Spleen (tissue), 11 donors: Measurements from ENCODE around the gene UBASH3B. TPM values are rescaled to one million over a fixed set of nuclear protein-coding genes. Genes with fewer than 3 reads are reported as not detected.

Experiments used
- DNase-seq: peaks from one replicate; pipeline ENCODE4 v3.0.0-alpha.2; 2020
- H3K27ac ChIP-seq, 8 donors: fragments of 200-600 bp; sonication (generic) in 7 of 8; 1 replicate in 4 of 8; 2 replicates in 4 of 8; pipeline versions ENCODE4 v1.5.0 to v1.8.0; 2016 to 2021; ENCODE audit warnings: inconsistent platforms in 4 of 8, mild to moderate bottlenecking in 4 of 8, moderate library complexity in 1 of 8
- H3K27me3 ChIP-seq, 7 donors: fragments of 200-600 bp; sonication (generic) in 6 of 7; replicated peaks in 1 of 7; 1 replicate in 4 of 7; 2 replicates in 3 of 7; pipeline versions ENCODE4 v1.5.0 to v1.8.0; 2016 to 2021; ENCODE audit warnings: inconsistent platforms in 3 of 7, mild to moderate bottlenecking in 1 of 7
- H3K36me3 ChIP-seq, 6 donors: fragments of 200-600 bp; sonication (generic) in 5 of 6; 1 replicate in 4 of 6; 2 replicates in 2 of 6; pipeline versions ENCODE4 v1.5.0 to v1.8.0; 2016 to 2021; ENCODE audit warnings: inconsistent platforms in 2 of 6
- H3K4me1 ChIP-seq, 6 donors: fragments of 200-600 bp; sonication (generic) in 5 of 6; 1 replicate in 3 of 6; 2 replicates in 3 of 6; pipeline versions ENCODE4 v1.5.0 to v1.8.0; 2016 to 2021; ENCODE audit warnings: inconsistent platforms in 3 of 6
- H3K4me3 ChIP-seq, 8 donors: fragments of 200-600 bp; sonication (generic) in 7 of 8; 1 replicate in 4 of 8; 2 replicates in 4 of 8; pipeline versions ENCODE4 v1.5.0 to v1.8.0; 2016 to 2021; ENCODE audit warnings: inconsistent platforms in 4 of 8, mild to moderate bottlenecking in 4 of 8, moderate library complexity in 2 of 8
- H3K9me3 ChIP-seq, 8 donors: fragments of 200-600 bp; sonication (generic) in 7 of 8; 1 replicate in 4 of 8; 2 replicates in 4 of 8; pipeline versions ENCODE4 v1.5.0 to v1.8.0; 2016 to 2021; ENCODE audit warnings: inconsistent platforms in 4 of 8
- POLR2A ChIP-seq, 3 donors: fragments of 450-650 bp; IDR thresholded peaks; one replicate each; pipeline ENCODE4 v1.5.1; 2017; ENCODE audit warnings: antibody characterized with exemption in 3 of 3, mild to moderate bottlenecking in 1 of 3
- POLR2AphosphoS5 ChIP-seq, 3 donors: sonication (generic); formaldehyde crosslinking; IDR thresholded peaks; one replicate each; pipeline ENCODE4 v1.5.1; 2017; ENCODE audit warnings: antibody characterized with exemption in 3 of 3
- WGBS, 5 donors: extraction: QIAGEN DNeasy Blood & Tissue Kit in 3 of 5; methylation state at CpG; one replicate each; pipeline versions ENCODE4 v1.1.5 to v1.1.7; 2013 to 2018; 5-methylcytosine and 5-hydroxymethylcytosine counted together
- intact Hi-C: fragments of 100-400 bp; cut with DNase I; formaldehyde crosslinking; loops from one replicate; pipeline ENCODE4 v1.15.0; 2023; ENCODE audit warnings: low total_unique reads
- polyA plus RNA-seq, 3 donors: library from polyadenylated mRNA; stranded (reverse); fragments of 200-250 nt; gene quantifications; one replicate each; pipeline ENCODE4 v1.2.1, GENCODE V29; 2013
- total RNA-seq, 7 donors: library from RNA; depleted of rRNA in 3 of 7; stranded (reverse); fragments of >200 nt in 3 of 7; fragmentation: NEBNext Ultra II Directional in 4 of 7; extraction: Animal tissue kit (Norgen Biotek cat#: 25700) in 4 of 7; gene quantifications; one replicate each; pipeline versions ENCODE4 v1.1.0 to v1.2.1, GENCODE V29; 2016 to 2021
- TF ChIP-seq, protein P1 (sequence below), 11 experiments: fragments of 200-600 bp in 7 of 11; fragments of 450-650 bp in 4 of 11; sonication (generic) in 4 of 11; IDR thresholded peaks in 8 of 11; conservative IDR thresholded peaks in 3 of 11; 1 replicate in 7 of 11; 2 replicates in 4 of 11; pipeline versions ENCODE4 v1.4.0 to v1.8.0; 2016 to 2021; ENCODE audit warnings: antibody characterized with exemption in 11 of 11, inconsistent platforms in 4 of 11, mild to moderate bottlenecking in 1 of 11
- donor health status: healthy with polysubstance abuse.
- donor health status: DM: no; HTN: no; CAD: no; lungs with moderate emphysema.
- donor health status: DM: no; HTN: no; CAD: no.
- donor health status: Bipolar disorder and iron deficiency.
- donor health status: healthy.
- donor health status: DM: no; HTN: no; CAD: no.
- donor health status: DM: yes; HTN: yes; CAD: no.

UBASH3B gene
- total and polyA plus RNA-seq, 10 donors = 4.4 to 190 (median 77.9) TPM

DNA sequence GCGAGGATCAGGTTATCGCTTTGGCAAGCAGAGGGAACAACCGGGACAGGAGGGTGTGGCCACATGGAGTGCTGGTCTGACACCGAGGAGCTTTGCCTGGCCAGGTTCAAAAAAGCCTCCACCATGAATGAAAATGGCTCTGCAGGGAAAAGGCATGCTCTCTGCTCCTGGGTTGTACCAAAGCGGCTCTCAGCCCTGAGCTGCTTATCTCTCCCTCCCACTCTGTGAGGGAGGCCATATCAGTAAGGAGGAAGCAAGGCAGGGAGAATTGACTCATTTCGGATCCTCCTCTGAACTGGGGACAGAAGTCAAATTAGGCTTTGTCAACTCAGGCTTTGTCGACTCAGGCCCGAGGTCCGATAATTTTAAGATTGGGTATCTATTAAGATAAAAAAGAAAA lies 99.9 kb downstream of the UBASH3B start:
- intact Hi-C loops = loop anchor here (5.0 kb wide), 1 partner anchor 123 kb away; no protein-coding TSS in a partner anchor
- H3K4me1 ChIP-seq = peaks cover 26 to 97% (median 55%) of the 10 kb centered on the region in 6 donors
- peaks cover 0 to 6% (median 0%) of the 10 kb centered on the region in 6 donors for H3K36me3 ChIP-seq
- H3K4me3 ChIP-seq = no peak overlapping the region
- no peaks in the 10 kb centered on the region for H3K27me3 ChIP-seq
- H3K27ac ChIP-seq = peak overlapping the region in 7 of 8 donors; percentile 29 to 75 (median 70)
- TF ChIP-seq, protein P1, sequence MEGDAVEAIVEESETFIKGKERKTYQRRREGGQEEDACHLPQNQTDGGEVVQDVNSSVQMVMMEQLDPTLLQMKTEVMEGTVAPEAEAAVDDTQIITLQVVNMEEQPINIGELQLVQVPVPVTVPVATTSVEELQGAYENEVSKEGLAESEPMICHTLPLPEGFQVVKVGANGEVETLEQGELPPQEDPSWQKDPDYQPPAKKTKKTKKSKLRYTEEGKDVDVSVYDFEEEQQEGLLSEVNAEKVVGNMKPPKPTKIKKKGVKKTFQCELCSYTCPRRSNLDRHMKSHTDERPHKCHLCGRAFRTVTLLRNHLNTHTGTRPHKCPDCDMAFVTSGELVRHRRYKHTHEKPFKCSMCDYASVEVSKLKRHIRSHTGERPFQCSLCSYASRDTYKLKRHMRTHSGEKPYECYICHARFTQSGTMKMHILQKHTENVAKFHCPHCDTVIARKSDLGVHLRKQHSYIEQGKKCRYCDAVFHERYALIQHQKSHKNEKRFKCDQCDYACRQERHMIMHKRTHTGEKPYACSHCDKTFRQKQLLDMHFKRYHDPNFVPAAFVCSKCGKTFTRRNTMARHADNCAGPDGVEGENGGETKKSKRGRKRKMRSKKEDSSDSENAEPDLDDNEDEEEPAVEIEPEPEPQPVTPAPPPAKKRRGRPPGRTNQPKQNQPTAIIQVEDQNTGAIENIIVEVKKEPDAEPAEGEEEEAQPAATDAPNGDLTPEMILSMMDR (IDR thresholded peaks at IDR 0.05 in 8 of 11, conservative IDR thresholded peaks at IDR 0.05 in 3 of 11) = no peak
- TF ChIP-seq POLR2AphosphoS5 (IDR thresholded peaks at IDR 0.05) = peak in 1 of 3 donors; percentile 57
- DNase-seq = no peak
- no peaks in the 10 kb centered on the region for H3K9me3 ChIP-seq
- WGBS, 5 donors = 54 to 72% (median 66%) methylated on average over 9 of the region's 9 CpGs

- Histone ChIP-seq H3K9me3 (no peaks in the 10 kb centered on the region), H3K4me3 (no peak overlapping the region), H3K36me3 (peaks cover 0 to 3% (median 0%) of the 10 kb centered on the region in 6 donors), H3K27ac (peak overlapping the region in 7 of 8 donors; percentile 29 to 75 (median 70)), H3K4me1 (peaks cover 26 to 92% (median 55%) of the 10 kb centered on the region in 6 donors), H3K27me3 (no peaks in the 10 kb centered on the region)
- 50 to 71% (median 66%) methylated on average over 5 of the region's 5 CpGs for WGBS, 5 donors
- TF ChIP-seq POLR2A (IDR thresholded peaks at IDR 0.05) (no peak), POLR2AphosphoS5 (IDR thresholded peaks at IDR 0.05) (no peak)
- TF ChIP-seq, protein P1 (IDR thresholded peaks at IDR 0.05 in 8 of 11, conservative IDR thresholded peaks at IDR 0.05 in 3 of 11) = no peak
- intact Hi-C loops = loop anchor here (5.0 kb wide), 1 partner anchor 124 kb away; no protein-coding TSS in a partner anchor
- DNase-seq = no peak
Observed at GRCh38 chr11:122755941-122756340, 100.4 kb downstream of the UBASH3B start.

GRCh38 chr11:122756417-122756816 lies 100.9 kb downstream of the UBASH3B start:
- peak overlapping the region in 7 of 8 donors; percentile 29 to 75 (median 70) for H3K27ac ChIP-seq
- no peaks in the 10 kb centered on the region for H3K27me3 ChIP-seq
- H3K9me3 ChIP-seq = no peaks in the 10 kb centered on the region
- H3K4me3 ChIP-seq = no peak overlapping the region
- H3K4me1 ChIP-seq = peaks cover 26 to 87% (median 53%) of the 10 kb centered on the region in 6 donors
- TF ChIP-seq, protein P1 (IDR thresholded peaks at IDR 0.05 in 8 of 11, conservative IDR thresholded peaks at IDR 0.05 in 3 of 11) = peak; percentile 33 to 85 (median 71)
- peak in 2 of 3 donors; percentile 35 to 66 for TF ChIP-seq POLR2AphosphoS5 (IDR thresholded peaks at IDR 0.05)
- no peak for TF ChIP-seq POLR2A (IDR thresholded peaks at IDR 0.05)
- no peaks in the 10 kb centered on the region for H3K36me3 ChIP-seq
- intact Hi-C loops = loop anchor here (5.0 kb wide), 1 partner anchor 124 kb away; no protein-coding TSS in a partner anchor
- peak; percentile 92 for DNase-seq

GRCh38 chr11:122757201-122757600 lies 101.7 kb downstream of the UBASH3B start:
- H3K36me3 ChIP-seq = no peaks in the 10 kb centered on the region
- H3K27ac ChIP-seq = peak overlapping the region in 3 of 8 donors; percentile 70 to 73 (median 72)
- intact Hi-C loops = loop anchor here (5.0 kb wide), 1 partner anchor 125 kb away; no protein-coding TSS in a partner anchor
- TF ChIP-seq POLR2AphosphoS5 (IDR thresholded peaks at IDR 0.05) (no peak), POLR2A (IDR thresholded peaks at IDR 0.05) (no peak)
- TF ChIP-seq, protein P1 (IDR thresholded peaks at IDR 0.05 in 8 of 11, conservative IDR thresholded peaks at IDR 0.05 in 3 of 11) = no peak
- no peaks in the 10 kb centered on the region for H3K27me3 ChIP-seq
- no peaks in the 10 kb centered on the region for H3K9me3 ChIP-seq
- no peak overlapping the region for H3K4me3 ChIP-seq
- DNase-seq = no peak
- H3K4me1 ChIP-seq = peaks cover 26 to 82% (median 49%) of the 10 kb centered on the region in 6 donors
- 89 to 94% (median 90%) methylated on average over 3 of the region's 3 CpGs for WGBS, 5 donors
